HG02852 (cell line): ENCODE data around the gene LGR6.

ENCODE experiments used
- ATAC-seq: cut with Tn5 transposase; IDR thresholded peaks from one replicate; pipeline ENCODE4 v1.9.1; 2021; ENCODE audit warnings: mild to moderate bottlenecking, moderate library complexity; ENCODE audit not compliant: unreplicated experiment

LGR6 gene

GRCh38 chr1:202197653-202198365 lies 4.2 kb downstream of the LGR6 start:
- no peak for ATAC-seq

- no peak for ATAC-seq
These were observed 4.7 kb downstream of the LGR6 start for GRCh38 chr1:202198366-202198724.

GRCh38 chr1:202199040-202199889 lies 5.7 kb downstream of the LGR6 start:
- ATAC-seq, result no peak

GRCh38 chr1:202200112-202200548 lies 6.5 kb downstream of the LGR6 start:
- ATAC-seq, result no peak

- no peak for ATAC-seq
These were observed 7.1 kb downstream of the LGR6 start for GRCh38 chr1:202200669-202201068.

- no peak for ATAC-seq
These were observed 7.7 kb downstream of the LGR6 start for GRCh38 chr1:202201266-202201665.

GRCh38 chr1:202201971-202202370 lies 8.4 kb downstream of the LGR6 start:
- no peak for ATAC-seq

GRCh38 chr1:202202500-202203168 lies 9.0 kb downstream of the LGR6 start:
- no peak for ATAC-seq

- ATAC-seq, result no peak
These were observed 9.8 kb downstream of the LGR6 start for GRCh38 chr1:202203238-202204039.

- no peak for ATAC-seq
These were observed 10.5 kb downstream of the LGR6 start for GRCh38 chr1:202204065-202204464.

GRCh38 chr1:202205523-202206190 lies 12.1 kb downstream of the LGR6 start:
- ATAC-seq, result no peak

- no peak for ATAC-seq
These were observed 13.7 kb downstream of the LGR6 start for GRCh38 chr1:202207292-202207691.

GRCh38 chr1:202208351-202208857 lies 14.8 kb downstream of the LGR6 start:
- no peak for ATAC-seq

GRCh38 chr1:202210385-202210784 lies 16.8 kb downstream of the LGR6 start:
- no peak for ATAC-seq

- no peak for ATAC-seq
These were observed 17.4 kb downstream of the LGR6 start for GRCh38 chr1:202210969-202211368.

- ATAC-seq, result no peak
These were observed 19.2 kb downstream of the LGR6 start for GRCh38 chr1:202212787-202213186.

- ATAC-seq, result no peak
These were observed 19.9 kb downstream of the LGR6 start for GRCh38 chr1:202213361-202214088.

GRCh38 chr1:202214089-202214843 lies 20.7 kb downstream of the LGR6 start:
- no peak for ATAC-seq
